ENCODE results near the gene C1orf116. TPM values are rescaled to one million over a fixed set of nuclear protein-coding genes. Genes with fewer than 3 reads are reported as not detected.
A peak's percentile ranks its signal among the peaks of the same experiment; 100 is the strongest.

Gene C1orf116
- polyA plus RNA-seq, 4 donors, result 0.46 to 29.0 (median 21.5) TPM

- DNase-seq (ENCODE audit: low read depth in 4 of 4, low spot score in 3 of 4), result no peak
Measured at GRCh38 chr1:207003210-207003609, 29.3 kb downstream of the C1orf116 start.

- no peak for DNase-seq (ENCODE audit: low read depth in 4 of 4, low spot score in 3 of 4)
Measured at GRCh38 chr1:207002724-207003146, 29.8 kb downstream of the C1orf116 start.

GRCh38 chr1:207001492-207002245 lies 30.9 kb downstream of the C1orf116 start:
- no peak for DNase-seq (ENCODE audit: low read depth in 4 of 4, low spot score in 3 of 4)

GRCh38 chr1:207000651-207001291 lies 31.8 kb downstream of the C1orf116 start:
- no peak for DNase-seq (ENCODE audit: low read depth in 4 of 4, low spot score in 3 of 4)

GRCh38 chr1:206998816-206999215 lies 33.7 kb downstream of the C1orf116 start:
- DNase-seq (ENCODE audit: low read depth in 4 of 4, low spot score in 3 of 4), result no peak

GRCh38 chr1:206992790-206993189 lies 39.8 kb downstream of the C1orf116 start:
- DNase-seq (ENCODE audit: low read depth in 4 of 4, low spot score in 3 of 4), result peak in 2 of 4 donors; percentile 22 to 37

- no peak for DNase-seq (ENCODE audit: low read depth in 4 of 4, low spot score in 3 of 4)
Measured at GRCh38 chr1:206987873-206988272, 44.7 kb downstream of the C1orf116 start.

GRCh38 chr1:206986885-206987284 lies 45.7 kb downstream of the C1orf116 start:
- DNase-seq (ENCODE audit: low read depth in 4 of 4, low spot score in 3 of 4), result no peak

- no peak for DNase-seq (ENCODE audit: low read depth in 4 of 4, low spot score in 3 of 4)
Measured at GRCh38 chr1:206986402-206986801, 46.2 kb downstream of the C1orf116 start.

GRCh38 chr1:206985162-206985749 lies 47.3 kb downstream of the C1orf116 start:
- no peak for DNase-seq (ENCODE audit: low read depth in 4 of 4, low spot score in 3 of 4)

GRCh38 chr1:206982216-206982615 lies 50.3 kb downstream of the C1orf116 start:
- peak in 2 of 4 donors; percentile 18 to 29 for DNase-seq (ENCODE audit: low read depth in 4 of 4, low spot score in 3 of 4)

- no peak for DNase-seq (ENCODE audit: low read depth in 4 of 4, low spot score in 3 of 4)
Measured at GRCh38 chr1:206979379-206980043, 53.0 kb downstream of the C1orf116 start.

GRCh38 chr1:206978259-206978658 lies 54.3 kb downstream of the C1orf116 start:
- no peak for DNase-seq (ENCODE audit: low read depth in 4 of 4, low spot score in 3 of 4)

- DNase-seq (ENCODE audit: low read depth in 4 of 4, low spot score in 3 of 4), result no peak
Measured at GRCh38 chr1:206975306-206975705, 57.2 kb downstream of the C1orf116 start.

- DNase-seq (ENCODE audit: low read depth in 4 of 4, low spot score in 3 of 4), result no peak
Measured at GRCh38 chr1:206974140-206974539, 58.4 kb downstream of the C1orf116 start.

- DNase-seq (ENCODE audit: low read depth in 4 of 4, low spot score in 3 of 4), result no peak
Measured at GRCh38 chr1:206972728-206973127, 59.8 kb downstream of the C1orf116 start.

GRCh38 chr1:206971029-206971655 lies 61.4 kb downstream of the C1orf116 start:
- DNase-seq (ENCODE audit: low read depth in 4 of 4, low spot score in 3 of 4), result no peak

GRCh38 chr1:206970446-206970845 lies 62.1 kb downstream of the C1orf116 start, which contains the start of gene FCAMR:
Gene FCAMR (minus strand): TSS chr1:206970460. CDS start chr1:206970125, 335 bp downstream.
- DNase-seq (ENCODE audit: low read depth in 4 of 4, low spot score in 3 of 4), result no peak

- DNase-seq (ENCODE audit: low read depth in 4 of 4, low spot score in 3 of 4), result no peak
Measured at GRCh38 chr1:206969090-206969489, 63.5 kb downstream of the C1orf116 start.
